Kidney epithelial cell (primary cell): ENCODE data around the gene CUZD1. TPM values are rescaled to one million over a fixed set of nuclear protein-coding genes. Genes with fewer than 3 reads are reported as not detected.
A peak's percentile ranks its signal among the peaks of the same experiment; 100 is the strongest.

ENCODE experiments used
- DNase-seq: peaks from one replicate; pipeline ENCODE4 v3.0.0-alpha.2; 2010; ENCODE audit warnings: low read depth
- H3K27me3 ChIP-seq: 2 replicates; pipeline ENCODE4 v1.6.0; 2011; ENCODE audit warnings: low read length; ENCODE audit not compliant: control insufficient read depth, insufficient read depth
- H3K36me3 ChIP-seq: 2 replicates; pipeline ENCODE4 v1.5.1; 2011; ENCODE audit warnings: low read length; ENCODE audit not compliant: control insufficient read depth, insufficient read depth
- H3K4me3 ChIP-seq: 2 replicates; pipeline ENCODE4 v1.5.1; 2011; ENCODE audit warnings: low read depth, mild to moderate bottlenecking, control low read depth, low read length
- CTCF ChIP-seq: IDR thresholded peaks from 2 replicates; pipeline ENCODE4 v1.5.1; 2011; ENCODE audit warnings: mild to moderate bottlenecking, moderate library complexity, low read length, control low read depth, inconsistent platforms; ENCODE audit not compliant: insufficient read depth, poor library complexity, severe bottlenecking
- total RNA-seq: library from RNA; depleted of rRNA; stranded (reverse); fragments of >200 nt; gene quantifications from 2 replicates; pipeline ENCODE4 v1.2.3, GENCODE V29; 2015

CUZD1 gene
- total RNA-seq, 1 donor from 2014 or later = 1.2 TPM

GRCh38 chr10:122856902-122857301 lies 11.2 kb upstream of the CUZD1 start:
- no peak for DNase-seq
- no peaks in the 10 kb centered on the region for H3K36me3 ChIP-seq
- H3K4me3 ChIP-seq = no peak overlapping the region
- no peaks in the 10 kb centered on the region for H3K27me3 ChIP-seq
- no peak for TF ChIP-seq CTCF

- no peak for TF ChIP-seq CTCF
- Histone ChIP-seq H3K4me3 (no peak overlapping the region), H3K27me3 (no peaks in the 10 kb centered on the region), H3K36me3 (no peaks in the 10 kb centered on the region)
- no peak for DNase-seq
Measured at GRCh38 chr10:122855745-122856144, 10.1 kb upstream of the CUZD1 start.

GRCh38 chr10:122854648-122855047 lies 9.0 kb upstream of the CUZD1 start:
- peak; percentile 54 for DNase-seq
- TF ChIP-seq CTCF = no peak
- Histone ChIP-seq H3K36me3 (no peaks in the 10 kb centered on the region), H3K27me3 (no peaks in the 10 kb centered on the region), H3K4me3 (no peak overlapping the region)

GRCh38 chr10:122853665-122854313 lies 8.1 kb upstream of the CUZD1 start:
- no peak for DNase-seq
- H3K4me3 ChIP-seq = no peak overlapping the region
- H3K27me3 ChIP-seq = no peaks in the 10 kb centered on the region
- no peaks in the 10 kb centered on the region for H3K36me3 ChIP-seq
- TF ChIP-seq CTCF = no peak

GRCh38 chr10:122852261-122852660 lies 6.6 kb upstream of the CUZD1 start:
- Histone ChIP-seq H3K27me3 (no peaks in the 10 kb centered on the region), H3K36me3 (no peaks in the 10 kb centered on the region), H3K4me3 (no peak overlapping the region)
- no peak for TF ChIP-seq CTCF
- DNase-seq = no peak
